HL-60 (cell line): ENCODE results near the gene SHANK3.

Experiments
- DNase-seq, 2 experiments: peaks; one replicate each; pipeline ENCODE4 v3.0.0-alpha.2; 2010 to 2020; ENCODE audit warnings: low read depth in 1 of 2, low spot score in 1 of 2
- H3K27ac ChIP-seq: fragments of 250-450 bp; sonication (Bioruptor Pico); replicated peaks from 2 replicates; pipeline ENCODE4 v1.5.1; 2020; ENCODE audit warnings: mild to moderate bottlenecking, moderate library complexity
- H3K27me3 ChIP-seq: fragments of 250-450 bp; sonication (Bioruptor Pico); 2 replicates; pipeline ENCODE4 v1.5.1; 2021; ENCODE audit warnings: mild to moderate bottlenecking, moderate library complexity; ENCODE audit not compliant: insufficient read depth, poor library complexity, severe bottlenecking
- H3K4me3 ChIP-seq: replicated peaks from 2 replicates; pipeline ENCODE4 v1.5.1; 2011; ENCODE audit warnings: mild to moderate bottlenecking, control low read depth, low read length; ENCODE audit not compliant: insufficient read depth
- CTCF ChIP-seq: IDR thresholded peaks from one replicate; pipeline ENCODE4 v1.5.1; 2011; ENCODE audit warnings: low read length, control low read depth, inconsistent platforms; ENCODE audit not compliant: insufficient read depth
- GABPA ChIP-seq: IDR thresholded peaks from 2 replicates; pipeline ENCODE4 v1.6.1; 2012; ENCODE audit warnings: low read depth
- POLR2AphosphoS5 ChIP-seq: IDR thresholded peaks from 2 replicates; pipeline ENCODE4 v1.6.1; 2012; ENCODE audit warnings: low read depth
- REST ChIP-seq: IDR thresholded peaks from 2 replicates; pipeline ENCODE4 v1.6.1; 2012; ENCODE audit warnings: low read depth; ENCODE audit not compliant: insufficient replicate concordance
- SPI1 ChIP-seq: IDR thresholded peaks from 2 replicates; pipeline ENCODE4 v1.6.1; 2012; ENCODE audit warnings: low read depth, mild to moderate bottlenecking, borderline replicate concordance

The SHANK3 gene

GRCh38 chr22:50625568-50626313 lies 46.9 kb upstream of the SHANK3 start:
- TF ChIP-seq CTCF, result no peak
- TF ChIP-seq REST, result no peak
- no peak for TF ChIP-seq SPI1
- no peak for TF ChIP-seq GABPA
- TF ChIP-seq POLR2AphosphoS5, result no peak
- Histone ChIP-seq H3K27ac (no peak overlapping the region), H3K27me3 (no peaks in the 10 kb centered on the region), H3K4me3 (no peak overlapping the region)
- no peak for DNase-seq

GRCh38 chr22:50626314-50626849 lies 46.2 kb upstream of the SHANK3 start:
- no peak overlapping the region for H3K4me3 ChIP-seq
- no peak for DNase-seq
- no peak for TF ChIP-seq REST
- TF ChIP-seq SPI1, result no peak
- no peak for TF ChIP-seq GABPA
- no peak for TF ChIP-seq POLR2AphosphoS5
- no peak for TF ChIP-seq CTCF
- H3K27me3 ChIP-seq, result no peaks in the 10 kb centered on the region
- H3K27ac ChIP-seq, result no peak overlapping the region

GRCh38 chr22:50626850-50627641 lies 45.6 kb upstream of the SHANK3 start:
- TF ChIP-seq CTCF, result no peak
- no peak for TF ChIP-seq REST
- TF ChIP-seq POLR2AphosphoS5, result no peak
- TF ChIP-seq SPI1, result no peak
- TF ChIP-seq GABPA, result no peak
- DNase-seq, result peak in 1 of 2 experiments; percentile 27
- H3K27ac ChIP-seq, result peak overlapping the region; percentile 90

More at GRCh38 chr22:50626850-50627641, 45.6 kb upstream of the SHANK3 start:
- no peaks in the 10 kb centered on the region for H3K27me3 ChIP-seq
- H3K4me3 ChIP-seq, result peak overlapping the region; percentile 80
